GM19239 (cell line): ENCODE results near the gene MAP2K6.

Experiments
- DNase-seq: peaks from one replicate; pipeline ENCODE4 v3.0.0; 2011; ENCODE audit warnings: low spot score; ENCODE audit not compliant: insufficient read length
- FAIRE-seq: peaks from 2 replicates; lab custom pipeline; 2011; peaks lifted over from hg19 to GRCh38; lab: Jason Lieb, UNC

MAP2K6 gene

DNA sequence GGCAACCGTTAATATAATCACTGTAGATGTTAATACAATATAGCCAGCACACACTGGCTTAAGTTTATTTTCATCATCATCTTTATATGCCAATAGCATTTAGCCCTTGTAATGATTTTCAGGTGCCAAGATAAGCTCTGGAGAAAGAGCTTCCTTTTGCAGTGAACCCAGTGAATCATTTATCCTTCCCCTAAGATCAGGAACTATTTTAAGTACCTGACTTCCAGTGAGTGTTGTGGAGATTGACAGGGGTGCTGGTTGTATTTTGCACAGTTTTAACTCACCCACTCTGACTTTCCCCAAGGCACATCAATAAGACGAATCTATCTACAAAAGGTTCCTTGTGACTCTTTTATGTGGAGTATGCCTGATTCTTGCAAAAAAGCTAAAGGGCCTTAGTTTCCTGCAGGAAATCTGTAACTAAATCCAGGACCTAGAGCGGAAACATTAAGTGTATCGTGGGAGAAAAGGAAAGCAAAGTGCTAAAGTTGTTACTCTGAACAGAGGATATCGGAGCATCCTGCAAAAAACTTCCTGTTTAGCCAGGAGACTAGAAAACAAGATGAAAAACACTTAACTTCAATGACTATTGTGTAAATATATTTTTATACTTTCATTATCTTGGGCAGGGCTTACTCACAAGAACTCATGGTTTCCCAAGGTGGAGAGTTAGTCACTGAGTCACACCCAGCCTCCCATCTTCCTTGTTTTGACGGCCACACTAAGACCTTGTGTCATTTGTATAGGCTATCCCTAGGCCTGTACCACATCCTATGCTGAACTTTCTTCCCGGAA, 183.6 kb downstream of the MAP2K6 start:
- DNase-seq (no peak), FAIRE-seq (no peak)

DNA sequence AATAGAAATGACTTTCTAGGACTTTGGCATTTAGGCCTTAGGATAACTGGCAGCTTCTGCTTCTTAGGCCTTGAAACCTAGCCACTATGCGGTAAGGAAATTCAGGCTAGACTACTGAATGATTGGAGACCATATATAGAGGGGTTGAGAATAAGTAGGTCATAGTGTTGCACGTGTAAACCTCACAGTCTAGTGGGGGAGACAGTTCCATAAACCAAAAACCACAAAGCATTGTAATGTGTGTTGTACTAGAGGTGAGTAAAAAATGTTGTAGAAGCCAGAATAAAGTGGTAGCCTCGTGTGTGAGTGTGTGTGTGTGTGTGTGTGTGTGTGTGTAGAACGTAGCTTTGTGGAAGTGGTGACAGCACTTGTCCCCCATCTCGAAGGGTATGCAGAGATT, 188.5 kb downstream of the MAP2K6 start:
- no peak for DNase-seq
- no peak for FAIRE-seq
